ENCODE data around the gene DDX41. TPM values are rescaled to one million over a fixed set of nuclear protein-coding genes. Genes with fewer than 3 reads are reported as not detected.

The DDX41 gene
- total RNA-seq, 1 experiment from 2014 or later: 135 TPM

DNA sequence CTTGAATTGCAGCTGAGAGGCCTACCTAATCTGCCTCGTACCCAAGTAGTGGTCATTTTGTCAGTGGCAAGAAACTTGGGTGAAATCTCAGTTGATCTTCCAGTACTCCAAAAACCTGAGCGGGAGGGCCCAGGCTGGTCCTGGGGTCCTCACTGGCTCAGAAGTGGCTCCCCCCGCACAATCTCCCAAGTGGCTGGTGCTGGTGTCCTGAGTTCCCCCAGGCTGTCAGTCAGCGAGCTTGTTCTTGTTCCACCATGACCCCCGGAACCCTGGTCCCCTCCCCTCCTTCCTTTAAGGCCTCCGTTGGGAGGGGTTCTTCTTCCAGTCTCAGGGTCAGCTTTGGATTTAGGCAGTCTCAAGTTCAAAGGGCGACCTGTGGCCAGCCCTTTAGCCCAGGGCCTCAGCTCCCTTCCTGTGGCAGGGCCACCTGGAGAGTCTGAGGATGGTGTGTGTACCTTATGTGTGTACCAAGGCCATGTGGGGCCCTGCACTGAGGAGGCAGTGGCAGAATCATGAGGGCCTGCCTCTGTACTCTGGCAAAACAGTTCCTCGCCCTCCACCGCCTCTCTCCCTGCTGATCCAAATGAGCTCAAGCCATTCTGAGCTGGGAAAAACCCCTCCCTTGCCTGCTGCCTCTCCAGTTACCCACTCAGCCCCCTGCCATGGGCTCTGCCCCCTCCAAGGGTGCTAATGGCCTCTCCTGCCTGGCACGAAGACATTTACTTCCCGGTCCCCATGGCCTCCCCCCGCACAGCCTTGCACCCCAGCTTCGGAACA is 38.9 kb downstream of the DDX41 start:
- DNase-seq (ENCODE audit: unreplicated experiment): no peak
- H3K4me3 Mint-ChIP-seq (ENCODE audit: unreplicated experiment): no peak overlapping the region
- POLR2A ChIA-PET: interaction anchor here (0.6 to 3.0 kb wide), 10 partner anchors 8 to 428 kb away, joined by 3 to 18 read pairs (median 4); partner anchors contain the start of genes GRK6 and PDLIM7
- peaks cover 10% of the 10 kb centered on the region for H3K36me3 Mint-ChIP-seq (ENCODE audit: insufficient read depth, unreplicated experiment)
- BruUV-seq (replicated peaks): no TSS peak
- peaks cover 45% of the 10 kb centered on the region for H3K4me1 Mint-ChIP-seq (ENCODE audit: insufficient read depth, unreplicated experiment)
- H3K27me3 Mint-ChIP-seq (ENCODE audit: insufficient read depth, unreplicated experiment): no peaks in the 10 kb centered on the region
- CTCF ChIA-PET: interaction anchor here (0.5 to 3.9 kb wide), 12 partner anchors 10 to 168 kb away, joined by 3 to 23 read pairs (median 4); no protein-coding TSS in a partner anchor
- H3K9me3 Mint-ChIP-seq (ENCODE audit: unreplicated experiment): no peaks in the 10 kb centered on the region
- intact Hi-C loops (cut with micrococcal nuclease): loop anchor here (2.0 kb wide), 1 partner anchor 19 kb away; the partner anchor contains the start of gene PDLIM7
- TF ChIP-seq CTCF (IDR thresholded peaks at IDR 0.05; ENCODE audit: unreplicated experiment): no peak
- peak overlapping the region; percentile 87 for H3K27ac Mint-ChIP-seq (ENCODE audit: low read depth, unreplicated experiment)

DNA sequence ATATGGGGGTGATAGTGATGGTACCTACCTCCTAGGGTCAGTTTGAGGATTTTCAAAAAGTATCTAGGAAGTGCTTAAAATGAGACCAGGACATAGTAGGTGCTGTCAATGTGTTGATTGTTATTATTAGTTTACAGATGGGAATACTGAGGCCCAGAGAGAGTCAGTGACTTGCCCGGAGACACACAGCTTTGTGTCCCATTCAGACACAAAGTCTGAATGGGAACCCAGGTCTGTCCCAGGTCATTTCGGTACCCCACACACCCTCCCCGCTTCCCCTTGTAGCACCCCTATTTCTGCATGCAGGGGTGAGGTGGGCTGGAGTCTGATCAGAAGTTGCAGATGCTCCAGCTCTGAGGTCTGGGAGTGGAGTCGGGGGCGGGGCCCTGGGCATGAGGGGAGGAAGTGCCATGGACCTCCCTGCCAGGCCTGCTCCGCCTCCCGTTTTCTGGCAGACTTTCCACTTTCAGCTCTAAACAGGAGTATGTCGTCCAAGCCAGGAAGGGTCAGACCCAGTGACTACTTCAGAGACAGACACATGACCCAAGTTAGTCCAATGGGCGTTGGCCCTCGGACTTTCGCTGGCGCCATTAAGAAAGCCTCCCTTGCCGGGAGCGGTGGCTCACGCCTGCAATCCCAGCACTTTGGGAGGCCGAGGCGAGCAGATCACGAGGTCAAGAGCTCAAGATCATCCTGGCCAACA is 40.1 kb downstream of the DDX41 start:
- Mint-ChIP-seq H3K36me3 (ENCODE audit: insufficient read depth, unreplicated experiment) (peaks cover 10% of the 10 kb centered on the region), H3K27ac (ENCODE audit: low read depth, unreplicated experiment) (no peak overlapping the region), H3K27me3 (ENCODE audit: insufficient read depth, unreplicated experiment) (no peaks in the 10 kb centered on the region), H3K4me1 (ENCODE audit: insufficient read depth, unreplicated experiment) (peaks cover 44% of the 10 kb centered on the region), H3K9me3 (ENCODE audit: unreplicated experiment) (no peaks in the 10 kb centered on the region), H3K4me3 (ENCODE audit: unreplicated experiment) (no peak overlapping the region)
- ChIA-PET POLR2A (interaction anchor here (0.6 to 3.0 kb wide), 6 partner anchors 9 to 236 kb away, joined by 3 to 18 read pairs (median 4); partner anchors contain the start of genes GRK6 and PDLIM7), CTCF (interaction anchor here (0.6 to 3.9 kb wide), 6 partner anchors 13 to 87 kb away, joined by 3 to 23 read pairs (median 8); no protein-coding TSS in a partner anchor)
- no TSS peak for BruUV-seq (replicated peaks)
- intact Hi-C loops (cut with micrococcal nuclease): no loop called here
- TF ChIP-seq CTCF (IDR thresholded peaks at IDR 0.05; ENCODE audit: unreplicated experiment): no peak
- no peak for DNase-seq (ENCODE audit: unreplicated experiment)

- ChIA-PET POLR2A (interaction anchor here (1.0 to 3.0 kb wide), 5 partner anchors 18 to 87 kb away, joined by 3 to 18 read pairs (median 3); partner anchors contain the start of genes GRK6 and PDLIM7), CTCF (interaction anchor here (0.6 to 3.9 kb wide), 7 partner anchors 12 to 105 kb away, joined by 3 to 23 read pairs (median 6); no protein-coding TSS in a partner anchor)
- intact Hi-C loops (cut with micrococcal nuclease): no loop called here
- H3K4me1 Mint-ChIP-seq (ENCODE audit: insufficient read depth, unreplicated experiment): peaks cover 50% of the 10 kb centered on the region
- no TSS peak for BruUV-seq (replicated peaks)
- no peak for DNase-seq (ENCODE audit: unreplicated experiment)
- H3K9me3 Mint-ChIP-seq (ENCODE audit: unreplicated experiment): no peaks in the 10 kb centered on the region
- H3K36me3 Mint-ChIP-seq (ENCODE audit: insufficient read depth, unreplicated experiment): peaks cover 10% of the 10 kb centered on the region
- no peak for TF ChIP-seq CTCF (IDR thresholded peaks at IDR 0.05; ENCODE audit: unreplicated experiment)
- no peaks in the 10 kb centered on the region for H3K27me3 Mint-ChIP-seq (ENCODE audit: insufficient read depth, unreplicated experiment)
- no peak overlapping the region for H3K4me3 Mint-ChIP-seq (ENCODE audit: unreplicated experiment)
- H3K27ac Mint-ChIP-seq (ENCODE audit: low read depth, unreplicated experiment): no peak overlapping the region
Observed at GRCh38 chr5:177475563-177476427, 41.0 kb downstream of the DDX41 start.
